H1 (cell line): ENCODE results near the gene COMT. TPM values are rescaled to one million over a fixed set of nuclear protein-coding genes. Genes with fewer than 3 reads are reported as not detected.

ENCODE experiments used
- CTCF ChIA-PET: fragments of 300-600 bp; sonication (Branson Sonifier 250); formaldehyde crosslinking; loops from one replicate; lab custom pipeline; 2021; ENCODE audit not compliant: partially characterized antibody; lab: Charles Lee
- POLR2A ChIA-PET: fragments of 300-600 bp; sonication (Branson Sonifier 250); formaldehyde crosslinking; loops from one replicate; lab custom pipeline; 2021; ENCODE audit warnings: inconsistent platforms; ENCODE audit not compliant: partially characterized antibody; lab: Charles Lee
- DNase-seq, 2 experiments: peaks; one replicate each; pipeline versions ENCODE4 v3.0.0 to v3.0.0-alpha.2; 2010 to 2022; ENCODE audit warnings: low spot score in 2 of 2, low read depth in 1 of 2, mixed read lengths in 1 of 2
- FAIRE-seq: peaks from 2 replicates; lab custom pipeline; 2011; peaks lifted over from hg19 to GRCh38; lab: Jason Lieb, UNC
- H2AFZ ChIP-seq: 2 replicates; pipeline ENCODE4 v1.8.1; 2012; ENCODE audit warnings: low read length, inconsistent platforms
- H2AK5ac ChIP-seq: 2 replicates; pipeline ENCODE4 v1.6.1; 2013; ENCODE audit warnings: low read depth, low read length
- H2BK120ac ChIP-seq: replicated peaks from 2 replicates; pipeline ENCODE3; 2013; ENCODE audit warnings: low read depth, low read length, inconsistent platforms
- H2BK12ac ChIP-seq: 2 replicates; pipeline ENCODE4 v1.6.1; 2013; ENCODE audit warnings: low read depth, low read length
- H2BK15ac ChIP-seq: 2 replicates; pipeline ENCODE4 v1.6.1; 2013; ENCODE audit warnings: low read length
- H2BK20ac ChIP-seq: 2 replicates; pipeline ENCODE4 v1.6.1; 2013; ENCODE audit warnings: low read length
- H2BK5ac ChIP-seq: 2 replicates; pipeline ENCODE4 v1.6.1; 2013; ENCODE audit warnings: low read depth, low read length
- H3K14ac ChIP-seq: 2 replicates; pipeline ENCODE4 v1.6.1; 2013; ENCODE audit warnings: inconsistent platforms; ENCODE audit not compliant: insufficient read length
- H3K18ac ChIP-seq: 2 replicates; pipeline ENCODE4 v1.6.1; 2013; ENCODE audit warnings: low read length; ENCODE audit errors: extremely low read depth
- H3K23ac ChIP-seq: 2 replicates; pipeline ENCODE4 v1.6.1; 2013; ENCODE audit warnings: inconsistent platforms; ENCODE audit not compliant: insufficient read length
- H3K23me2 ChIP-seq: 2 replicates; pipeline ENCODE4 v1.6.1; 2013; ENCODE audit warnings: low read depth, low read length
- H3K27ac ChIP-seq: 2 replicates; pipeline ENCODE4 v1.6.1; 2011; ENCODE audit warnings: low read depth, low read length, inconsistent platforms
- H3K27me3 ChIP-seq, 4 experiments: replicated peaks in 1 of 4; 1 replicate in 1 of 4; 2 replicates in 3 of 4; pipeline versions ENCODE4 v1.6.1 to v1.8.1; 2011 to 2013; ENCODE audit warnings: low read length in 3 of 4, mild to moderate bottlenecking in 3 of 4, inconsistent platforms in 2 of 4, mixed read lengths in 2 of 4, moderate library complexity in 1 of 4; ENCODE audit not compliant: control insufficient read depth in 3 of 4, insufficient read depth in 3 of 4; ENCODE audit errors: extremely low read depth in 1 of 4
- H3K36me3 ChIP-seq, 4 experiments: 2 replicates each; pipeline versions ENCODE4 v1.6.1 to v1.8.1; 2011 to 2013; ENCODE audit warnings: mild to moderate bottlenecking in 4 of 4, low read length in 3 of 4, moderate library complexity in 2 of 4, control low read depth in 1 of 4, inconsistent platforms in 1 of 4; ENCODE audit not compliant: insufficient read depth in 4 of 4, control insufficient read depth in 2 of 4
- H3K4ac ChIP-seq: replicated peaks from 2 replicates; pipeline ENCODE3; 2013; ENCODE audit warnings: low read length, low read depth, mixed read lengths, inconsistent platforms; ENCODE audit not compliant: insufficient read length
- H3K4me1 ChIP-seq, 4 experiments: replicated peaks in 1 of 4; 1 replicate in 1 of 4; 2 replicates in 3 of 4; pipeline versions ENCODE4 v1.6.1 to v1.8.1; 2011 to 2013; ENCODE audit warnings: low read length in 3 of 4, inconsistent platforms in 2 of 4, mixed read lengths in 1 of 4; ENCODE audit not compliant: insufficient read depth in 4 of 4, control insufficient read depth in 3 of 4
- H3K4me2 ChIP-seq, 2 experiments: 2 replicates each; pipeline versions ENCODE4 v1.6.1 to v1.8.1; 2011 to 2013; ENCODE audit warnings: low read depth in 2 of 2, low read length in 2 of 2, control low read depth in 1 of 2, inconsistent platforms in 1 of 2, mild to moderate bottlenecking in 1 of 2; ENCODE audit not compliant: insufficient read depth in 1 of 2
- H3K4me3 ChIP-seq, 4 experiments: fragments of 200-600, 300-600 bp in 1 of 4; sonication (generic), shearing (Covaris generic), sonication (Bioruptor Twin) in 1 of 4; 2 replicates each; pipeline versions ENCODE4 v1.5.1 to v1.8.1; 2011 to 2016; ENCODE audit warnings: low read length in 4 of 4, low read depth in 3 of 4, control low read depth in 2 of 4, inconsistent platforms in 2 of 4, mild to moderate bottlenecking in 2 of 4, mixed read lengths in 1 of 4, moderate library complexity in 1 of 4; ENCODE audit not compliant: insufficient read depth in 2 of 4; ENCODE audit errors: extremely low read depth in 1 of 4
- H3K56ac ChIP-seq: replicated peaks from 2 replicates; pipeline ENCODE3; 2013; ENCODE audit warnings: low read depth, mild to moderate bottlenecking, mixed read lengths, low read length, inconsistent platforms; ENCODE audit not compliant: insufficient read length
- H3K79me1 ChIP-seq: 2 replicates; pipeline ENCODE4 v1.6.1; 2013; ENCODE audit warnings: low read depth, low read length, control low read depth
- H3K79me2 ChIP-seq, 2 experiments: 2 replicates each; pipeline versions ENCODE4 v1.6.1 to v1.8.1; 2012 to 2013; ENCODE audit warnings: low read length in 2 of 2, mild to moderate bottlenecking in 2 of 2, inconsistent platforms in 1 of 2; ENCODE audit not compliant: insufficient read depth in 2 of 2, control insufficient read depth in 1 of 2
- H3K9ac ChIP-seq, 4 experiments: replicated peaks in 1 of 4; 1 replicate in 1 of 4; 2 replicates in 3 of 4; pipeline versions ENCODE4 v1.6.1 to v1.8.1; 2011 to 2013; ENCODE audit warnings: low read depth in 3 of 4, low read length in 3 of 4, control low read depth in 2 of 4, mild to moderate bottlenecking in 2 of 4, moderate library complexity in 2 of 4, inconsistent platforms in 1 of 4; ENCODE audit errors: extremely low read depth in 1 of 4
- H3K9me3 ChIP-seq, 2 experiments: 2 replicates each; pipeline versions ENCODE4 v1.6.1 to v1.8.1; 2012 to 2013; ENCODE audit warnings: mild to moderate bottlenecking in 2 of 2, moderate library complexity in 2 of 2, control low read depth in 1 of 2, inconsistent platforms in 1 of 2, low read depth in 1 of 2, low read length in 1 of 2, mixed read lengths in 1 of 2; ENCODE audit not compliant: insufficient read depth in 2 of 2
- H4K20me1 ChIP-seq, 2 experiments: replicated peaks in 1 of 2; 2 replicates each; pipeline versions ENCODE3 to v1.8.1; 2011 to 2013; ENCODE audit warnings: inconsistent platforms in 2 of 2, low read length in 2 of 2, mild to moderate bottlenecking in 1 of 2; ENCODE audit not compliant: insufficient read depth in 2 of 2, control insufficient read depth in 1 of 2
- H4K5ac ChIP-seq: 2 replicates; pipeline ENCODE4 v1.6.1; 2013; ENCODE audit warnings: low read length, low read depth, mixed read lengths, inconsistent platforms; ENCODE audit not compliant: insufficient read length
- H4K8ac ChIP-seq: 2 replicates; pipeline ENCODE4 v1.8.0; 2013; ENCODE audit warnings: mild to moderate bottlenecking, moderate library complexity, low read length, inconsistent platforms; ENCODE audit not compliant: insufficient read depth; ENCODE audit errors: extremely low read depth
- H4K91ac ChIP-seq: replicated peaks from 2 replicates; pipeline ENCODE3; 2013; ENCODE audit warnings: low read length, mixed read lengths, inconsistent platforms; ENCODE audit not compliant: insufficient read length
- BACH1 ChIP-seq: IDR thresholded peaks from 2 replicates; pipeline ENCODE4 v1.6.1; 2012; ENCODE audit warnings: low read length, improper control_type of control experiment
- CEBPB ChIP-seq: IDR thresholded peaks from 2 replicates; pipeline ENCODE4 v1.6.1; 2012; ENCODE audit warnings: low read depth, low read length
- CREB1 ChIP-seq: IDR thresholded peaks from 2 replicates; pipeline ENCODE4 v1.6.1; 2012; ENCODE audit warnings: inconsistent platforms
- EP300 ChIP-seq, 2 experiments: IDR thresholded peaks; 1 replicate in 1 of 2; 2 replicates in 1 of 2; pipeline ENCODE4 v1.6.1; 2011 to 2012; ENCODE audit warnings: low read depth in 2 of 2, low read length in 2 of 2, mild to moderate bottlenecking in 2 of 2, borderline replicate concordance in 1 of 2, inconsistent platforms in 1 of 2, moderate library complexity in 1 of 2
- HDAC6 ChIP-seq: IDR thresholded peaks from one replicate; pipeline ENCODE4 v1.7.1; 2012; ENCODE audit warnings: low read depth, mild to moderate bottlenecking, inconsistent platforms, low read length, moderate library complexity
- SP1 ChIP-seq: IDR thresholded peaks from 2 replicates; pipeline ENCODE4 v1.6.1; 2011; ENCODE audit warnings: low read depth, low read length
- SP4 ChIP-seq: IDR thresholded peaks from 2 replicates; pipeline ENCODE4 v1.6.1; 2012; ENCODE audit warnings: low read length, inconsistent platforms
- USF2 ChIP-seq: IDR thresholded peaks from 2 replicates; pipeline ENCODE4 v1.6.1; 2011; ENCODE audit warnings: low read length, improper control_type of control experiment
- WGBS, 2 experiments: shearing (Covaris generic) in 1 of 2; methylation state at CpG; one replicate each; pipeline versions ENCODE4 v1.1.6 to v1.1.7; 2013 to 2015; ENCODE audit warnings: low lambda C conversion rate in 2 of 2, mixed read lengths in 2 of 2, inconsistent platforms in 1 of 2, low coverage in 1 of 2, missing lambda C conversion rate in 1 of 2; ENCODE audit not compliant: insufficient replicate concordance in 2 of 2, insufficient coverage in 1 of 2, insufficient read length in 1 of 2; ENCODE audit errors: extremely low coverage in 1 of 2, missing lambda C conversion rate in 1 of 2; 5-methylcytosine and 5-hydroxymethylcytosine counted together
- polyA plus RNA-seq, 7 experiments: library from polyadenylated mRNA; depleted of rRNA in 3 of 7; stranded (reverse) in 5 of 7; unstranded in 2 of 7; fragments of >200 nt in 5 of 7; fragments of 200-250 nt in 2 of 7; gene quantifications; 1 replicate in 5 of 7; 2 replicates in 1 of 7; 4 replicates in 1 of 7; pipeline versions ENCODE4 v1.2.1 to v1.2.3, GENCODE V29; 2011 to 2013; ENCODE audit warnings: missing spikeins in 2 of 7, mixed read lengths in 2 of 7
- total RNA-seq: library from RNA; stranded (reverse); fragmentation: NEBNext Ultra II Directional; extraction: Animal tissue kit (Norgen Biotek cat#: 25700); gene quantifications from 2 replicates; pipeline ENCODE4 v1.2.1, GENCODE V29; 2021

Gene COMT
- total and polyA plus RNA-seq, 2 of the 8 experiments (the other 6 are each of a cell fraction or from before 2014, with no cell fraction given): 15.2 to 33.7 TPM

GRCh38 chr22:19901577-19902244 is 39.9 kb upstream of the COMT start:
- ChIA-PET POLR2A (interaction anchor here (1.7 to 2.0 kb wide), 2 partner anchors 21 to 46 kb away, joined by 3 to 9 read pairs; no protein-coding TSS in a partner anchor), CTCF (interaction anchor here (0.8 to 10.1 kb wide), 15 partner anchors 11 to 222 kb away, joined by 3 to 69 read pairs (median 4); no protein-coding TSS in a partner anchor)
- Histone ChIP-seq H3K27me3 (no peaks in the 10 kb centered on the region; a peak in 1 of 7 replicates), H3K9ac (no peak overlapping the region), H3K36me3 (no peaks in the 10 kb centered on the region), H3K79me2 (no peaks in the 10 kb centered on the region), H2BK15ac (no peak overlapping the region), H3K23me2 (no peaks in the 10 kb centered on the region), H3K56ac (no peak overlapping the region), H4K20me1 (no peaks in the 10 kb centered on the region), H3K4ac (no peak overlapping the region), H4K91ac (no peak overlapping the region), H3K14ac (no peak overlapping the region), H2BK5ac (no peak overlapping the region), H2AFZ (no peak overlapping the region), H3K27ac (no peak overlapping the region), H2BK120ac (no peak overlapping the region), H3K4me2 (no peak overlapping the region), H2AK5ac (no peak overlapping the region), H3K4me3 (no peak overlapping the region), H2BK12ac (no peak overlapping the region), H3K18ac (no peak overlapping the region), H3K79me1 (no peaks in the 10 kb centered on the region), H4K5ac (no peak overlapping the region), H3K4me1 (peaks cover 5 to 12% (median 12%) of the 10 kb centered on the region in 4 experiments), H3K9me3 (no peaks in the 10 kb centered on the region), H3K23ac (no peak overlapping the region), H4K8ac (no peak overlapping the region), H2BK20ac (no peak overlapping the region)
- WGBS, 2 experiments: 86% methylated on average over 11 of the region's 11 CpGs; no CpG with 5 or more reads in 1 of the 2 experiments
- FAIRE-seq (no peak), DNase-seq (no peak)
- no peak for TF ChIP-seq BACH1
- TF ChIP-seq HDAC6: no peak
- no peak for TF ChIP-seq EP300 (IDR thresholded peaks at IDR 0.05; ENCODE audit: borderline replicate concordance in 1 of 2, low read depth in 2 of 2, low read length in 2 of 2)
- no peak for TF ChIP-seq SP4
- TF ChIP-seq USF2: no peak
- TF ChIP-seq CEBPB: no peak
- no peak for TF ChIP-seq SP1
- TF ChIP-seq CREB1: no peak
